ENCODE data around the gene ASCC2.

The ASCC2 gene

GRCh38 chr22:29798801-29799200 is 39.3 kb downstream of the ASCC2 start:
- TF ChIP-seq RAD21 (IDR thresholded peaks at IDR 0.05; ENCODE audit: low read depth) (no peak), TEAD4 (IDR thresholded peaks at IDR 0.05) (no peak), ZBTB7A (IDR thresholded peaks at IDR 0.05; ENCODE audit: low read depth) (no peak), YY1 (IDR thresholded peaks at IDR 0.05; ENCODE audit: low read depth) (no peak), CREB1 (IDR thresholded peaks at IDR 0.05; ENCODE audit: low read depth) (no peak), TCF12 (IDR thresholded peaks at IDR 0.05; ENCODE audit: low read depth) (no peak), USF1 (IDR thresholded peaks at IDR 0.05) (no peak), FOXM1 (IDR thresholded peaks at IDR 0.05; ENCODE audit: borderline replicate concordance, low read depth) (no peak), CEBPB (IDR thresholded peaks at IDR 0.05) (no peak), NFIC (IDR thresholded peaks at IDR 0.05) (no peak)
- TF ChIP-seq, protein P1, sequence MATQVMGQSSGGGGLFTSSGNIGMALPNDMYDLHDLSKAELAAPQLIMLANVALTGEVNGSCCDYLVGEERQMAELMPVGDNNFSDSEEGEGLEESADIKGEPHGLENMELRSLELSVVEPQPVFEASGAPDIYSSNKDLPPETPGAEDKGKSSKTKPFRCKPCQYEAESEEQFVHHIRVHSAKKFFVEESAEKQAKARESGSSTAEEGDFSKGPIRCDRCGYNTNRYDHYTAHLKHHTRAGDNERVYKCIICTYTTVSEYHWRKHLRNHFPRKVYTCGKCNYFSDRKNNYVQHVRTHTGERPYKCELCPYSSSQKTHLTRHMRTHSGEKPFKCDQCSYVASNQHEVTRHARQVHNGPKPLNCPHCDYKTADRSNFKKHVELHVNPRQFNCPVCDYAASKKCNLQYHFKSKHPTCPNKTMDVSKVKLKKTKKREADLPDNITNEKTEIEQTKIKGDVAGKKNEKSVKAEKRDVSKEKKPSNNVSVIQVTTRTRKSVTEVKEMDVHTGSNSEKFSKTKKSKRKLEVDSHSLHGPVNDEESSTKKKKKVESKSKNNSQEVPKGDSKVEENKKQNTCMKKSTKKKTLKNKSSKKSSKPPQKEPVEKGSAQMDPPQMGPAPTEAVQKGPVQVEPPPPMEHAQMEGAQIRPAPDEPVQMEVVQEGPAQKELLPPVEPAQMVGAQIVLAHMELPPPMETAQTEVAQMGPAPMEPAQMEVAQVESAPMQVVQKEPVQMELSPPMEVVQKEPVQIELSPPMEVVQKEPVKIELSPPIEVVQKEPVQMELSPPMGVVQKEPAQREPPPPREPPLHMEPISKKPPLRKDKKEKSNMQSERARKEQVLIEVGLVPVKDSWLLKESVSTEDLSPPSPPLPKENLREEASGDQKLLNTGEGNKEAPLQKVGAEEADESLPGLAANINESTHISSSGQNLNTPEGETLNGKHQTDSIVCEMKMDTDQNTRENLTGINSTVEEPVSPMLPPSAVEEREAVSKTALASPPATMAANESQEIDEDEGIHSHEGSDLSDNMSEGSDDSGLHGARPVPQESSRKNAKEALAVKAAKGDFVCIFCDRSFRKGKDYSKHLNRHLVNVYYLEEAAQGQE (IDR thresholded peaks at IDR 0.05; ENCODE audit: low read depth) = no peak

GRCh38 chr22:29798318-29798717 is 39.8 kb downstream of the ASCC2 start:
- TF ChIP-seq FOXM1 (IDR thresholded peaks at IDR 0.05; ENCODE audit: borderline replicate concordance, low read depth) (no peak), TEAD4 (IDR thresholded peaks at IDR 0.05) (no peak), TAF1 (IDR thresholded peaks at IDR 0.05; ENCODE audit: low read depth) (no peak), EP300 (IDR thresholded peaks at IDR 0.05; ENCODE audit: borderline replicate concordance) (no peak), CREB1 (IDR thresholded peaks at IDR 0.05; ENCODE audit: low read depth) (no peak), MAX (IDR thresholded peaks at IDR 0.05) (no peak), EGR1 (IDR thresholded peaks at IDR 0.05) (no peak), YY1 (IDR thresholded peaks at IDR 0.05; ENCODE audit: low read depth) (no peak), CEBPB (IDR thresholded peaks at IDR 0.05) (no peak), RAD21 (IDR thresholded peaks at IDR 0.05; ENCODE audit: low read depth) (no peak), USF1 (IDR thresholded peaks at IDR 0.05) (no peak), TCF12 (IDR thresholded peaks at IDR 0.05; ENCODE audit: low read depth) (no peak), NFIC (IDR thresholded peaks at IDR 0.05) (no peak), ZBTB7A (IDR thresholded peaks at IDR 0.05; ENCODE audit: low read depth) (no peak)
- TF ChIP-seq, protein P1 (IDR thresholded peaks at IDR 0.05; ENCODE audit: low read depth) = no peak

- TF ChIP-seq RAD21 (IDR thresholded peaks at IDR 0.05; ENCODE audit: low read depth) (no peak), CREB1 (IDR thresholded peaks at IDR 0.05; ENCODE audit: low read depth) (no peak), YY1 (IDR thresholded peaks at IDR 0.05; ENCODE audit: low read depth) (no peak), TCF12 (IDR thresholded peaks at IDR 0.05; ENCODE audit: low read depth) (no peak), NFIC (IDR thresholded peaks at IDR 0.05) (no peak), USF1 (IDR thresholded peaks at IDR 0.05) (no peak), CEBPB (IDR thresholded peaks at IDR 0.05) (no peak), ZBTB7A (IDR thresholded peaks at IDR 0.05; ENCODE audit: low read depth) (no peak), EGR1 (IDR thresholded peaks at IDR 0.05) (no peak), TEAD4 (IDR thresholded peaks at IDR 0.05) (no peak), FOXM1 (IDR thresholded peaks at IDR 0.05; ENCODE audit: borderline replicate concordance, low read depth) (no peak), EP300 (IDR thresholded peaks at IDR 0.05; ENCODE audit: borderline replicate concordance) (no peak)
Measured at GRCh38 chr22:29797351-29797750, 40.7 kb downstream of the ASCC2 start.

DNA sequence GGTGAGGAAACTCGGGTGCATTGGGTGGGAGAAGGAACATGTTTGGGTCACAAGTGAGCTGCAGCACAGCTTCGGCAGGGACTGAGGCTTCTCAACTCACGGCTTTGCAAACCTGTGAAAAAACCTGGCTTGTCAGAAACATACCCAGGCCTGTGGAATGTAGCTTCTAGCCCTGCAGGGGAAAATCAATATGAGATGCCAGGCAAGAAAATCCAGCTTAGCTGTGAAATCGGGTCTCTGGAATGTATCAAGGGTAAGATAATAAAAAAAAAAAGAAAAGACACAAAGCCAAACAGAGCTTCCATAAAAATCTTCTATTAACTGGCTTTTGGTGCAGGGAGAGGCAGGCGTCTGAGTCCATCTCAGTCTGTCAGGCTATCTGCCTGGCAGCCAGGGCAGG is 42.4 kb downstream of the ASCC2 start:
- TF ChIP-seq NFIC (IDR thresholded peaks at IDR 0.05) (no peak), USF1 (IDR thresholded peaks at IDR 0.05) (no peak), YY1 (IDR thresholded peaks at IDR 0.05; ENCODE audit: low read depth) (no peak), EP300 (IDR thresholded peaks at IDR 0.05; ENCODE audit: borderline replicate concordance) (no peak), EGR1 (IDR thresholded peaks at IDR 0.05) (no peak), CREB1 (IDR thresholded peaks at IDR 0.05; ENCODE audit: low read depth) (no peak), RAD21 (IDR thresholded peaks at IDR 0.05; ENCODE audit: low read depth) (no peak), ZBTB7A (IDR thresholded peaks at IDR 0.05; ENCODE audit: low read depth) (no peak), CEBPB (IDR thresholded peaks at IDR 0.05) (no peak), MAX (IDR thresholded peaks at IDR 0.05) (no peak), TEAD4 (IDR thresholded peaks at IDR 0.05) (no peak), FOXM1 (IDR thresholded peaks at IDR 0.05; ENCODE audit: borderline replicate concordance, low read depth) (no peak), TCF12 (IDR thresholded peaks at IDR 0.05; ENCODE audit: low read depth) (no peak), TAF1 (IDR thresholded peaks at IDR 0.05; ENCODE audit: low read depth) (no peak)
- TF ChIP-seq, protein P1 (IDR thresholded peaks at IDR 0.05; ENCODE audit: low read depth) = no peak
